CD4-positive, alpha-beta T cell (primary cell): ENCODE results near the gene NUFIP1. TPM values are rescaled to one million over a fixed set of nuclear protein-coding genes. Genes with fewer than 3 reads are reported as not detected.

Experiments
- ATAC-seq: fragments of 200-7000 bp; cut with Tn5 transposase; one replicate; pipeline ENCODE4 v1.10.0; 2022; ENCODE audit warnings: mild to moderate bottlenecking; ENCODE audit not compliant: poor library complexity
- CTCF ChIA-PET: fragments of 350-600 bp; sonication (Branson Sonifier 250); formaldehyde crosslinking; loops from one replicate; lab custom pipeline; 2021; ENCODE audit warnings: antibody characterized with exemption, inconsistent platforms; lab: Charles Lee
- POLR2A ChIA-PET: fragments of 350-600 bp; sonication (Branson Sonifier 250); formaldehyde crosslinking; loops from one replicate; lab custom pipeline; 2021; ENCODE audit warnings: antibody characterized with exemption, inconsistent platforms; lab: Charles Lee
- DNase-seq, 14 experiments: peaks; one replicate each; pipeline ENCODE4 v3.0.0-alpha.2; 2013 to 2020; ENCODE audit warnings: mixed read lengths in 2 of 14
- H3K27ac ChIP-seq, 2 donors: one replicate each; pipeline versions ENCODE4 v1.5.1 to v1.7.0; 2013; ENCODE audit warnings: low read length in 2 of 2, low read depth in 1 of 2, mild to moderate bottlenecking in 1 of 2
- H3K27me3 ChIP-seq, 2 experiments: 1 replicate in 1 of 2; 2 replicates in 1 of 2; pipeline versions ENCODE4 v1.6.1 to v1.7.0; 2013; ENCODE audit warnings: low read length in 2 of 2, control low read depth in 1 of 2, mild to moderate bottlenecking in 1 of 2, moderate library complexity in 1 of 2; ENCODE audit not compliant: insufficient read depth in 2 of 2, control insufficient read depth in 1 of 2
- H3K36me3 ChIP-seq: one replicate; pipeline ENCODE4 v1.6.1; 2013; ENCODE audit warnings: low read length, control low read depth; ENCODE audit not compliant: insufficient read depth
- H3K4me1 ChIP-seq: one replicate; pipeline ENCODE4 v1.6.1; 2013; ENCODE audit warnings: low read length, control low read depth; ENCODE audit not compliant: insufficient read depth
- H3K4me3 ChIP-seq: one replicate; pipeline ENCODE4 v1.5.1; 2013; ENCODE audit warnings: mild to moderate bottlenecking, low read length, moderate library complexity
- H3K9me3 ChIP-seq, 2 experiments: 1 replicate in 1 of 2; 2 replicates in 1 of 2; pipeline versions ENCODE4 v1.6.1 to v1.7.0; 2013; ENCODE audit warnings: low read length in 2 of 2, mild to moderate bottlenecking in 2 of 2, control low read depth in 1 of 2, moderate library complexity in 1 of 2; ENCODE audit not compliant: control insufficient read depth in 1 of 2, insufficient read depth in 1 of 2
- H3K27ac Mint-ChIP-seq: one replicate; pipeline ENCODE4 v1.8.0; 2020; ENCODE audit warnings: mixed read lengths
- H3K27me3 Mint-ChIP-seq: one replicate; pipeline ENCODE4 v1.8.0; 2021; ENCODE audit warnings: mixed read lengths
- H3K36me3 Mint-ChIP-seq: one replicate; pipeline ENCODE4 v1.8.0; 2021; ENCODE audit warnings: low read depth, mixed read lengths
- H3K4me1 Mint-ChIP-seq: one replicate; pipeline ENCODE4 v1.8.0; 2021; ENCODE audit warnings: low read depth, mixed read lengths
- H3K4me3 Mint-ChIP-seq: one replicate; pipeline ENCODE4 v1.8.0; 2020; ENCODE audit warnings: mild to moderate bottlenecking, mixed read lengths
- H3K9me3 Mint-ChIP-seq: one replicate; pipeline ENCODE4 v1.8.0; 2020; ENCODE audit warnings: mixed read lengths
- intact Hi-C, 2 experiments: fragments of 100-400 bp; cut with DNase I in 1 of 2; cut with micrococcal nuclease in 1 of 2; formaldehyde crosslinking; loops; one replicate each; pipeline versions ENCODE4 v1.15.1 to v1.9.0; 2023 to 2025; cut with DNase I, micrococcal nuclease
- polyA plus RNA-seq, 2 donors: library from polyadenylated mRNA; unstranded; fragments of 120-200 nt; gene quantifications; one replicate each; pipeline ENCODE4 v1.2.1, GENCODE V29; 2013
- total RNA-seq, 174 experiments: library from RNA in 2 of 174; stranded (reverse) in 2 of 174; gene quantifications; one replicate each; pipeline ENCODE4 v1.2.3 and lab custom pipeline; 2021 to 2026
- TF ChIP-seq, protein P1 (sequence below): fragments of 200-600 bp; IDR thresholded peaks from one replicate; pipeline ENCODE4 v1.8.0; 2022; ENCODE audit warnings: antibody characterized with exemption, mild to moderate bottlenecking

NUFIP1 gene
- total RNA-seq = 1 to 10 TPM; 4.3 to 4.4 TPM
- polyA plus RNA-seq (2013, experiment 1 of 2) = 2.3 TPM
- polyA plus RNA-seq (2013, experiment 2 of 2) = 3.8 TPM
- 6.9 to 64.9 (median 12.2) reads per million in 172 experiments for total RNA-seq (lab: John Stamatoyannopoulos, UW)

DNA sequence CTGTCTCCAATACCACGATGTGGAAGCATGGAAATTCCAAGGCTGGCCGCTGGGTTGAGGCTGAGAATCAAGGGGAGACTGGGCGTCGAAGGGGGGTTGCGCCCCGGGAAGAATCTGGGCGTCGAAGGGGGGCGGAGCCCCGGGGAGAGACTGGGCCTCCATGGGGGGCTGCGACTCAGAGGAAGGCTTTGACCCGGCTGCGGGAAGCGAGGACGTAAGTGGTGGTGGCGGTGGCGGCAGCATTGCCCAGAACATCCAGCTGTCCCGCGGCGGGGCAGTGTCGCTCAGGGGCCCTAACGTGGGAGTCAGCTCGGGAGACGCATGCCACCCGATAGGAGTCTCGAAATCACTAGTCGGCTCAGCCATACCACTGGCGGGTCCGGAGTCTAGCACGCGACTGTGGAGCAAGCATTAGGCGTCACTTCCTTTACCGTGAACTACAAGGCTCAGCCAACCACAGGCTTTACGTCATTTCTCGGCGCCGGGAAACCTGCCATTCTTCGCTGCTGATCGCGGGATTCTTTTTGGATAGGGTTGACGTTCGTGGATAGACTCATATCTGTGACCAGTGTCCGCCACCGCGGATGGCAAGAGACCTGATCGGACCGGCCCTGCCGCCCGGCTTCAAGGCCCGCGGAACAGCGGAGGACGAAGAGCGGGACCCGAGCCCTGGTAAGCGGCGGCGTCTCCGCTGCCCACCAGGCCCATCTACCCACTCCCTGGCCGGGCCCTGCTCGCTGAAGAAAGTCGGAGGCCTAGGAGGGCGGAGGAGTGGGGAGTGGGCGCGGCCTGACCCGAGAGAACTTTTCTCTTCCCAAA, at the start of gene NUFIP1, which contains the start of gene GPALPP1:
Gene NUFIP1 (minus strand): TSS at position 401 of the 819 bp plus-strand sequence. CDS start 35 bp downstream, at position 366.
Gene GPALPP1 (plus strand): TSS at position 468 of the 819 bp plus-strand sequence. CDS start 117 bp downstream, at position 585.
- ChIA-PET CTCF (interaction anchor here (1.2 kb wide), 1 partner anchor 72 kb away, joined by 3 read pairs; no protein-coding TSS in a partner anchor), POLR2A (interaction anchor here (1.6 kb wide), 1 partner anchor 71 kb away, joined by 5 read pairs; no protein-coding TSS in a partner anchor)
- Mint-ChIP-seq H3K4me1 (peaks cover 66% of the 10 kb centered on the region), H3K9me3 (no peaks in the 10 kb centered on the region), H3K4me3 (peak within 1 kb of the TSS; percentile 99), H3K36me3 (peaks cover 51% of the 10 kb centered on the region), H3K27ac (peak within 1 kb of the TSS; percentile 92), H3K27me3 (no peaks in the 10 kb centered on the region)
- intact Hi-C loops = loop anchor here (1.0 to 10.0 kb wide), 6 partner anchors 71 to 1063 kb away; partner anchors contain the start of genes TSC22D1 (in 2 of the 2), GTF2F2 (in 1 of the 2) and ZC3H13 (in 1 of the 2)
- Histone ChIP-seq H3K4me1 (peaks cover 30% of the 10 kb centered on the region), H3K27me3 (no peaks in the 10 kb centered on the region), H3K36me3 (no peaks in the 10 kb centered on the region), H3K27ac (peak within 1 kb of the TSS; percentile 75 to 87), H3K4me3 (peak within 1 kb of the TSS; percentile 83), H3K9me3 (no peaks in the 10 kb centered on the region)
- ATAC-seq (peak; percentile 98), DNase-seq (peak; percentile 79 to 96 (median 89))
- TF ChIP-seq, protein P1, sequence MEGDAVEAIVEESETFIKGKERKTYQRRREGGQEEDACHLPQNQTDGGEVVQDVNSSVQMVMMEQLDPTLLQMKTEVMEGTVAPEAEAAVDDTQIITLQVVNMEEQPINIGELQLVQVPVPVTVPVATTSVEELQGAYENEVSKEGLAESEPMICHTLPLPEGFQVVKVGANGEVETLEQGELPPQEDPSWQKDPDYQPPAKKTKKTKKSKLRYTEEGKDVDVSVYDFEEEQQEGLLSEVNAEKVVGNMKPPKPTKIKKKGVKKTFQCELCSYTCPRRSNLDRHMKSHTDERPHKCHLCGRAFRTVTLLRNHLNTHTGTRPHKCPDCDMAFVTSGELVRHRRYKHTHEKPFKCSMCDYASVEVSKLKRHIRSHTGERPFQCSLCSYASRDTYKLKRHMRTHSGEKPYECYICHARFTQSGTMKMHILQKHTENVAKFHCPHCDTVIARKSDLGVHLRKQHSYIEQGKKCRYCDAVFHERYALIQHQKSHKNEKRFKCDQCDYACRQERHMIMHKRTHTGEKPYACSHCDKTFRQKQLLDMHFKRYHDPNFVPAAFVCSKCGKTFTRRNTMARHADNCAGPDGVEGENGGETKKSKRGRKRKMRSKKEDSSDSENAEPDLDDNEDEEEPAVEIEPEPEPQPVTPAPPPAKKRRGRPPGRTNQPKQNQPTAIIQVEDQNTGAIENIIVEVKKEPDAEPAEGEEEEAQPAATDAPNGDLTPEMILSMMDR = no peak

DNA sequence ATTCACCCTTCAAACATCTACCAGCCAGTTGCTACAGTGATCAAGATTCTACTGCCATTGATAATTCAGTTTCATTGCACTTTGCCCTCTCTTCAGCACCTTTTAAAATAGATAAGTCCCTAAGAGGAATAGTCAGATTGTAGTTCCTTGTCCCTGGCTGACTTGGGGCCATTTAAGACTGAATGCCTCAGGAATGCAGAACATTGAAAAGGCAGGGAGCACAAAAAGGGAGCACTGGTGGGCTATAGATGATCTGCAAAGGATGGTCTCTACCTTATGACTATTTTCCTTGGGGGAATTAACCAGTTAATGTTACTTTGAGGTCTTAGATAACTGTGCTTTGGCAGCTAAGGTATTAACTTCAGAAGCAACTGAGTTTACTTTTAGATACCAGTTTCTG, 46.9 kb upstream of the NUFIP1 start:
- TF ChIP-seq, protein P1 = no peak
- Histone ChIP-seq H3K36me3 (peaks cover 2% of the 10 kb centered on the region), H3K4me3 (no peak overlapping the region), H3K9me3 (no peaks in the 10 kb centered on the region), H3K4me1 (no peaks in the 10 kb centered on the region), H3K27ac (no peak overlapping the region), H3K27me3 (no peaks in the 10 kb centered on the region)
- intact Hi-C loops = no loop called here
- Mint-ChIP-seq H3K9me3 (no peaks in the 10 kb centered on the region), H3K36me3 (peaks cover 28% of the 10 kb centered on the region), H3K4me1 (no peaks in the 10 kb centered on the region), H3K27me3 (no peaks in the 10 kb centered on the region), H3K27ac (no peak overlapping the region), H3K4me3 (no peak overlapping the region)
- ChIA-PET POLR2A (no interaction called here), CTCF (no interaction called here)
- no peak for ATAC-seq
- DNase-seq = no peak

DNA sequence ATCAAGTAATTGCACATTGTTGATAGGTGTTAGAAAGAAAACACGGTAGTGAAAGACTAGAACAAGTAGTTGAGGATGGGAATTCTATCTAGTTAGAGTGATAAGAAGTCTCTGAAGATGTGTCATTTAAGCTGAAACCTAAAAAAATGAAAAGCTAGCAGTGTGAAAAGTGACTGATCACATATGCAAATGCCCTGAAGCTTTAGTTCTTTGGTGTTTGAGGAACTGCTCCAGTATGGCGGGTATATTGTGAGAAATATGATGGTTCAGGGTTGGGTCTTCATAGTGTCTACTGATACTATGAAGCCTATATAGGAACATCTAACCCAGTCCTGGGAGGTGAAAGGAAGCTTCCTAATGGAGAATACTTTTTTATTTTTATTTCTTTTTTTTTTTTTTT, 45.1 kb upstream of the NUFIP1 start:
- Mint-ChIP-seq H3K4me1 (no peaks in the 10 kb centered on the region), H3K36me3 (peaks cover 35% of the 10 kb centered on the region), H3K27me3 (no peaks in the 10 kb centered on the region), H3K9me3 (no peaks in the 10 kb centered on the region), H3K27ac (no peak overlapping the region), H3K4me3 (no peak overlapping the region)
- intact Hi-C loops = no loop called here
- Histone ChIP-seq H3K27me3 (no peaks in the 10 kb centered on the region), H3K9me3 (no peaks in the 10 kb centered on the region), H3K27ac (no peak overlapping the region), H3K4me1 (no peaks in the 10 kb centered on the region), H3K36me3 (peaks cover 4% of the 10 kb centered on the region), H3K4me3 (no peak overlapping the region)
- ATAC-seq (no peak), DNase-seq (no peak)
- CTCF ChIA-PET = no interaction called here
- TF ChIP-seq, protein P1 = no peak
- POLR2A ChIA-PET = no interaction called here
